ENCODE data around the gene RTN4RL2.

DNA sequence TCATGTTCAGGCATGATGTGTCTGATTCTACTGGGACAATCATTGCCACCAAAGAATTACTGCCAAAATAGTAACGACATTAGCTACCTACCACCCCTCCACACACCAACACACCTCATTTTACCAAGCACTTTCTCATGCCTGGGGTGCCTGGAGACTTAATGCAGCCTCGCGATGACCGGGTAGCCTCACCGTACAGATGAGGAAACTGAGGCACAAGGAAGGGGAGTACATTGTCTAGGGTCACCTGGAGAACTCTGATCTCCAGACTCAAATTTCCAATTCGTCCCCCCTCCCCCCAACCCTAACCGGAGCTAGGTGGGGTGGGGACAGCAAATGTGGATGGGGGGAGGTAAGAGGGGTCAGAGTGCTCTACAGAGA lies 2.7 kb upstream of the RTN4RL2 start:
- TF ChIP-seq, protein P1, sequence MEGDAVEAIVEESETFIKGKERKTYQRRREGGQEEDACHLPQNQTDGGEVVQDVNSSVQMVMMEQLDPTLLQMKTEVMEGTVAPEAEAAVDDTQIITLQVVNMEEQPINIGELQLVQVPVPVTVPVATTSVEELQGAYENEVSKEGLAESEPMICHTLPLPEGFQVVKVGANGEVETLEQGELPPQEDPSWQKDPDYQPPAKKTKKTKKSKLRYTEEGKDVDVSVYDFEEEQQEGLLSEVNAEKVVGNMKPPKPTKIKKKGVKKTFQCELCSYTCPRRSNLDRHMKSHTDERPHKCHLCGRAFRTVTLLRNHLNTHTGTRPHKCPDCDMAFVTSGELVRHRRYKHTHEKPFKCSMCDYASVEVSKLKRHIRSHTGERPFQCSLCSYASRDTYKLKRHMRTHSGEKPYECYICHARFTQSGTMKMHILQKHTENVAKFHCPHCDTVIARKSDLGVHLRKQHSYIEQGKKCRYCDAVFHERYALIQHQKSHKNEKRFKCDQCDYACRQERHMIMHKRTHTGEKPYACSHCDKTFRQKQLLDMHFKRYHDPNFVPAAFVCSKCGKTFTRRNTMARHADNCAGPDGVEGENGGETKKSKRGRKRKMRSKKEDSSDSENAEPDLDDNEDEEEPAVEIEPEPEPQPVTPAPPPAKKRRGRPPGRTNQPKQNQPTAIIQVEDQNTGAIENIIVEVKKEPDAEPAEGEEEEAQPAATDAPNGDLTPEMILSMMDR (IDR thresholded peaks at IDR 0.05): no peak
- TF ChIP-seq, protein P2, sequence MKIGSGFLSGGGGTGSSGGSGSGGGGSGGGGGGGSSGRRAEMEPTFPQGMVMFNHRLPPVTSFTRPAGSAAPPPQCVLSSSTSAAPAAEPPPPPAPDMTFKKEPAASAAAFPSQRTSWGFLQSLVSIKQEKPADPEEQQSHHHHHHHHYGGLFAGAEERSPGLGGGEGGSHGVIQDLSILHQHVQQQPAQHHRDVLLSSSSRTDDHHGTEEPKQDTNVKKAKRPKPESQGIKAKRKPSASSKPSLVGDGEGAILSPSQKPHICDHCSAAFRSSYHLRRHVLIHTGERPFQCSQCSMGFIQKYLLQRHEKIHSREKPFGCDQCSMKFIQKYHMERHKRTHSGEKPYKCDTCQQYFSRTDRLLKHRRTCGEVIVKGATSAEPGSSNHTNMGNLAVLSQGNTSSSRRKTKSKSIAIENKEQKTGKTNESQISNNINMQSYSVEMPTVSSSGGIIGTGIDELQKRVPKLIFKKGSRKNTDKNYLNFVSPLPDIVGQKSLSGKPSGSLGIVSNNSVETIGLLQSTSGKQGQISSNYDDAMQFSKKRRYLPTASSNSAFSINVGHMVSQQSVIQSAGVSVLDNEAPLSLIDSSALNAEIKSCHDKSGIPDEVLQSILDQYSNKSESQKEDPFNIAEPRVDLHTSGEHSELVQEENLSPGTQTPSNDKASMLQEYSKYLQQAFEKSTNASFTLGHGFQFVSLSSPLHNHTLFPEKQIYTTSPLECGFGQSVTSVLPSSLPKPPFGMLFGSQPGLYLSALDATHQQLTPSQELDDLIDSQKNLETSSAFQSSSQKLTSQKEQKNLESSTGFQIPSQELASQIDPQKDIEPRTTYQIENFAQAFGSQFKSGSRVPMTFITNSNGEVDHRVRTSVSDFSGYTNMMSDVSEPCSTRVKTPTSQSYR (CRISPR knock-in tag; IDR thresholded peaks at IDR 0.05): no peak

All from WTC11 (cell line).